Esophagus squamous epithelium (tissue), 5 donors: Measurements from ENCODE around the gene MFF. TPM values are rescaled to one million over a fixed set of nuclear protein-coding genes. Genes with fewer than 3 reads are reported as not detected.

ENCODE experiments used
- DNase-seq: peaks from one replicate; lab custom pipeline; 2025; lab: John Stamatoyannopoulos, UW
- H3K27ac ChIP-seq, 4 donors: fragments of 200-600 bp; sonication (generic); one replicate each; pipeline ENCODE4 v1.5.1; 2016 to 2019; ENCODE audit warnings: mild to moderate bottlenecking in 1 of 4
- H3K27me3 ChIP-seq, 4 donors: fragments of 200-600 bp; sonication (generic); 1 replicate in 3 of 4; 2 replicates in 1 of 4; pipeline versions ENCODE4 v1.5.1 to v1.6.0; 2017 to 2021; ENCODE audit warnings: antibody characterized with exemption in 1 of 4
- H3K36me3 ChIP-seq, 3 donors: fragments of 200-600 bp; sonication (generic); one replicate each; pipeline ENCODE4 v1.5.1; 2016 to 2019
- H3K4me1 ChIP-seq, 3 donors: fragments of 200-600 bp; sonication (generic); one replicate each; pipeline ENCODE4 v1.5.1; 2017 to 2019
- H3K4me3 ChIP-seq, 4 donors: fragments of 200-600 bp; sonication (generic); 1 replicate in 3 of 4; 2 replicates in 1 of 4; pipeline ENCODE4 v1.5.1; 2016 to 2019; ENCODE audit warnings: mild to moderate bottlenecking in 2 of 4, moderate library complexity in 1 of 4
- H3K9me3 ChIP-seq, 3 donors: fragments of 200-600 bp; sonication (generic); one replicate each; pipeline ENCODE4 v1.5.1; 2016 to 2019
- POLR2A ChIP-seq, 4 donors: fragments of 450-650 bp; IDR thresholded peaks; one replicate each; pipeline ENCODE4 v1.6.1; 2017; ENCODE audit warnings: antibody characterized with exemption in 4 of 4, mild to moderate bottlenecking in 4 of 4, moderate library complexity in 3 of 4
- WGBS, 2 donors: methylation state at CpG; one replicate each; pipeline ENCODE4 v1.1.5; 2018; 5-methylcytosine and 5-hydroxymethylcytosine counted together
- intact Hi-C: fragments of 100-400 bp; cut with DNase I; formaldehyde crosslinking; loops from one replicate; pipeline ENCODE4 v1.15.0; 2022
- total RNA-seq, 4 donors: library from RNA; depleted of rRNA; stranded (reverse); fragments of >200 nt; gene quantifications; one replicate each; pipeline ENCODE4 v1.1.0, GENCODE V29; 2016
- TF ChIP-seq, protein P1 (sequence below), 6 experiments: fragments of 450-650 bp in 4 of 6; fragments of 200-600 bp in 2 of 6; sonication (generic) in 2 of 6; IDR thresholded peaks; one replicate each; pipeline ENCODE4 v1.5.1; 2016 to 2019; ENCODE audit warnings: antibody characterized with exemption in 6 of 6, mild to moderate bottlenecking in 4 of 6, moderate library complexity in 4 of 6
- donor health status: DM: yes; HTN: yes; CAD: no.

MFF gene
- total RNA-seq, 4 donors from 2014 or later, result 66.8 to 91.0 (median 84.8) TPM

DNA sequence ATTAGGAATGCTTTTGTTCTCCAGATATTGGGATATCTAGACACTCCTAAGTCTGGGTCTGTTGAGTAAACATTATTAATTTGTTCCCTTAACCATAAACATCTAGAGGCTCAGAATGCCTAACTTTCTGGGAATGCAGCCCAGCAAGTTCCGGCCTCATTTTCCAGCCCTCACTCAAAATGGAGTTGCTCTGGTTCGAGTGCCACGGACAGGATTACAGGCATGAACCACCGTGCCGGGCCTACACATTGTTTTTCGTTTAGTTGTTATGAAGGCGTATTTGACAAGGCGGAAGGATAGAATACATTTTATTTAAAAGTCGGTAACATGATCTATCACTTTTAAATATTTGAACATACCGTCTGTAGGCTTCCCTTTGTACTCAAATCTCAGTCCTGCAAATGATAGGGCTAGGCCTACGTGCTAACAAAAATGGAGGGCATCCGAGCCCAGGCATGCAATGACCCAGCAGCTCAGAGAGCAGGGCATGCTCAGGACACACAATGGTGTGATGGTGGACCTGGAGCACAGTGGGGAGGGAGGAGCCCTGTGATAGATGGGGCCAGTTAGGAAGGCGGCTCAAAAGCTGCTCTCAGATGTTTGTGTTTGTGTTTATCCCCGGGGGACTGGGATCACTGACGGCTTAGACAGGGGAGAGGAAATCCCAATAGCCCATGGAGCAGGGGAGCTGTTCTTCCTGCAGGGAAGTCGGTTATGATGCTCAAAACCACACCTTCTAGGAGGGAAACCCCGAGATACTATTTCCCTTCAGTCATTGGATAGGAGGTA is 65.6 kb downstream of the MFF start:
- Histone ChIP-seq H3K36me3 (no peaks in the 10 kb centered on the region), H3K27me3 (no peaks in the 10 kb centered on the region), H3K27ac (no peak overlapping the region), H3K4me3 (no peak overlapping the region), H3K4me1 (peaks cover 0 to 26% (median 14%) of the 10 kb centered on the region in 3 donors), H3K9me3 (no peaks in the 10 kb centered on the region)
- no peak for DNase-seq
- 78 to 89% methylated on average over 11 to 17 of the region's 17 CpGs for WGBS, 2 donors
- TF ChIP-seq, protein P1, sequence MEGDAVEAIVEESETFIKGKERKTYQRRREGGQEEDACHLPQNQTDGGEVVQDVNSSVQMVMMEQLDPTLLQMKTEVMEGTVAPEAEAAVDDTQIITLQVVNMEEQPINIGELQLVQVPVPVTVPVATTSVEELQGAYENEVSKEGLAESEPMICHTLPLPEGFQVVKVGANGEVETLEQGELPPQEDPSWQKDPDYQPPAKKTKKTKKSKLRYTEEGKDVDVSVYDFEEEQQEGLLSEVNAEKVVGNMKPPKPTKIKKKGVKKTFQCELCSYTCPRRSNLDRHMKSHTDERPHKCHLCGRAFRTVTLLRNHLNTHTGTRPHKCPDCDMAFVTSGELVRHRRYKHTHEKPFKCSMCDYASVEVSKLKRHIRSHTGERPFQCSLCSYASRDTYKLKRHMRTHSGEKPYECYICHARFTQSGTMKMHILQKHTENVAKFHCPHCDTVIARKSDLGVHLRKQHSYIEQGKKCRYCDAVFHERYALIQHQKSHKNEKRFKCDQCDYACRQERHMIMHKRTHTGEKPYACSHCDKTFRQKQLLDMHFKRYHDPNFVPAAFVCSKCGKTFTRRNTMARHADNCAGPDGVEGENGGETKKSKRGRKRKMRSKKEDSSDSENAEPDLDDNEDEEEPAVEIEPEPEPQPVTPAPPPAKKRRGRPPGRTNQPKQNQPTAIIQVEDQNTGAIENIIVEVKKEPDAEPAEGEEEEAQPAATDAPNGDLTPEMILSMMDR (IDR thresholded peaks at IDR 0.05), result no peak
- TF ChIP-seq POLR2A (IDR thresholded peaks at IDR 0.05), result no peak
- intact Hi-C loops, result no loop called here

DNA sequence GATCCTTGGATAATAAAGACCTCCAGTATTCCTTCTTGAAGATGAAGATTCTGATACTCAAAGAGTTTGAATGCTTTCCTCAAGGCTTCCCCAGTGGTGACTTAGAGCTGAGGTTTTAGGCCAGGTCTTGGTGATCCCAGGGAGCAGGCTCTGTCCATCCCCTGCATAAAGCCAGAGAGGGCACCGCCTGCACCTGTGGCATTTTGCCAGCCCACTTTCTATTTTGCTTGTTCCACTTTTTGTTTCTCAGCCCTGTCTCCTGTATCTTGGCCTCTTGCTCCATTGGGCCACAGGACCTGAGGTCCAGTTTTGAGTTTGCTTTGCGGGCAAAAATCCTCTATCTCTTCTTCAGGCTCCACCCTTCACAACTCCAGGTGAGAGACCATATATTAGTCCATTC is 69.3 kb downstream of the MFF start:
- TF ChIP-seq, protein P1 (IDR thresholded peaks at IDR 0.05), result no peak
- no peak for TF ChIP-seq POLR2A (IDR thresholded peaks at IDR 0.05)
- no peaks in the 10 kb centered on the region for H3K36me3 ChIP-seq
- intact Hi-C loops, result no loop called here
- no peaks in the 10 kb centered on the region for H3K4me1 ChIP-seq
- 20 to 44% methylated on average over 1 to 2 of the region's 2 CpGs for WGBS, 2 donors
- DNase-seq, result no peak
- H3K27me3 ChIP-seq, result no peaks in the 10 kb centered on the region
- H3K27ac ChIP-seq, result no peak overlapping the region
- H3K9me3 ChIP-seq, result no peaks in the 10 kb centered on the region
- no peak overlapping the region for H3K4me3 ChIP-seq

DNA sequence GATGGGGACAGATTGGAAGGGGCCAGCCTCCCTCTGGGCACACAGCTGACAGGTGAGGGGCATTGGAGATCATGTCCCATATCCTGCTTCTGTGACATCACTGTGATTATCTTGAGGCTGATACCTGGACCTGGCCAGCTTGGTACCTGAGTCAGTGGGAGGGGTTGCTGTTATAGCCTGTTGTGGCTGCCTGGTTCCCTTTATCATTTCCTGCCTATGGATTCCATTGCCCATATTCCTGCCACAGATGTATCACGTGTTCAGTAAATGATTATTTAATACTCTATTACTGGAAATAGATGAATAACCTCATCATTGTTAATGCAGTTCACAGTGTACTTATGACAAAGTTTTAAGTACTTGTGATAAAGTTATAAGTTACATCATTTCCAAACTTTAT is 70.5 kb downstream of the MFF start:
- no peak for DNase-seq
- no peaks in the 10 kb centered on the region for H3K9me3 ChIP-seq

DNA sequence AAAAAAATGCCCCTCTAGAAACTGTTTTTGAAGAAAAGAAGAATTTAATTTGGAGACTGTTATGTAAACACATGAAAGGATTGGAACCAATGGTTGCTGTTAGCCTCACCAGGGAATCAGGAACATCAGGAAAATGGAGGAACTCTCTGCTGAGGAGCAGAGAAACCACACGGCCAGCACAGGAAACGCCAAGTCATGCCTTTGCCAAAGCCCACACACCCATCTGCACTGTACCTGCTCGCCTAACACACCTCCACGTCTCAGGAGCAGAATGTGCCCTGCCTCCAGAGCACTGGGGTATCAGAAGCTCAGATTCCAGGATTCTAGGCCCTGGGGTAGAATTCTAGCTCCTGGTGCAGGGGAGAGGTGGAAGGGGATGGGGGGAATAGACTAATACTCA is 72.5 kb downstream of the MFF start:
- DNase-seq, result no peak
- 32 to 40% methylated on average over 3 to 4 of the region's 4 CpGs for WGBS, 2 donors
- Histone ChIP-seq H3K4me3 (no peak overlapping the region), H3K9me3 (no peaks in the 10 kb centered on the region), H3K4me1 (peaks cover 0 to 9% (median 0%) of the 10 kb centered on the region in 3 donors), H3K27me3 (no peaks in the 10 kb centered on the region), H3K36me3 (no peaks in the 10 kb centered on the region), H3K27ac (no peak overlapping the region)
- intact Hi-C loops, result no loop called here
- TF ChIP-seq, protein P1 (IDR thresholded peaks at IDR 0.05), result no peak
- no peak for TF ChIP-seq POLR2A (IDR thresholded peaks at IDR 0.05)

More for the DNA sequence above, 70.5 kb downstream of the MFF start:
- Histone ChIP-seq H3K4me3 (no peak overlapping the region), H3K27ac (no peak overlapping the region), H3K27me3 (no peaks in the 10 kb centered on the region), H3K4me1 (no peaks in the 10 kb centered on the region), H3K36me3 (no peaks in the 10 kb centered on the region)
- WGBS, 2 donors, result 19 to 47% methylated on average over 1 of the region's 1 CpG
- intact Hi-C loops, result no loop called here
- TF ChIP-seq POLR2A (IDR thresholded peaks at IDR 0.05), result no peak
- TF ChIP-seq, protein P1 (IDR thresholded peaks at IDR 0.05), result no peak
